Uterus (tissue), 4 donors: Measurements from ENCODE around the gene LRP1B. TPM values are rescaled to one million over a fixed set of nuclear protein-coding genes. Genes with fewer than 3 reads are reported as not detected.

Source experiments
- DNase-seq, 2 donors: peaks; one replicate each; pipeline ENCODE4 v3.0.0-alpha.2; 2019 to 2020
- H3K27ac ChIP-seq, 2 donors: fragments of 200-600 bp; sonication (generic); 1 replicate in 1 of 2; 2 replicates in 1 of 2; pipeline ENCODE4 v1.5.1; 2016 to 2018
- H3K27me3 ChIP-seq, 2 donors: fragments of 200-600 bp; sonication (generic); one replicate each; pipeline ENCODE4 v1.5.1; 2018 to 2019; ENCODE audit warnings: control low read depth in 1 of 2
- H3K36me3 ChIP-seq, 2 donors: fragments of 200-600 bp; sonication (generic); one replicate each; pipeline ENCODE4 v1.5.1; 2019; ENCODE audit warnings: control low read depth in 1 of 2
- H3K4me1 ChIP-seq, 2 donors: fragments of 200-600 bp; sonication (generic); one replicate each; pipeline ENCODE4 v1.5.1; 2018 to 2019; ENCODE audit warnings: control low read depth in 1 of 2
- H3K4me3 ChIP-seq, 2 donors: fragments of 200-600 bp; sonication (generic); 1 replicate in 1 of 2; 2 replicates in 1 of 2; pipeline ENCODE4 v1.5.1; 2018 to 2019; ENCODE audit warnings: mild to moderate bottlenecking in 1 of 2
- H3K9me3 ChIP-seq, 2 donors: fragments of 200-600 bp; sonication (generic); one replicate each; pipeline ENCODE4 v1.5.1; 2019; ENCODE audit warnings: control low read depth in 1 of 2
- CTCF ChIP-seq, 4 experiments: fragments of 200-600 bp in 2 of 4; fragments of 450-650 bp in 2 of 4; sonication (generic) in 2 of 4; IDR thresholded peaks; one replicate each; pipeline ENCODE4 v1.5.1; 2016 to 2019; ENCODE audit warnings: antibody characterized with exemption in 4 of 4, mild to moderate bottlenecking in 2 of 4, moderate library complexity in 1 of 4
- POLR2A ChIP-seq, 2 donors: fragments of 450-650 bp; IDR thresholded peaks; one replicate each; pipeline ENCODE4 v1.6.1; 2016; ENCODE audit warnings: antibody characterized with exemption in 2 of 2, mild to moderate bottlenecking in 1 of 2, moderate library complexity in 1 of 2
- intact Hi-C: fragments of 100-400 bp; cut with DNase I; formaldehyde crosslinking; loops from one replicate; pipeline ENCODE4 v1.15.1; 2023; ENCODE audit warnings: low total_unique reads
- total RNA-seq, 4 donors: library from RNA; depleted of rRNA in 3 of 4; stranded (reverse); fragments of >200 nt in 3 of 4; gene quantifications; one replicate each; pipeline versions ENCODE4 v1.1.0 to v1.2.4, GENCODE V29; 2014 to 2023
- donor health status: DM: yes; HTN: yes; CAD: no.

The LRP1B gene
- total RNA-seq, 4 donors from 2014 or later: 0.29 to 7.3 (median 0.79) TPM; not detected in 1

- intact Hi-C loops: no loop called here
- no peak overlapping the region for H3K27ac ChIP-seq
- no peak for DNase-seq
- H3K9me3 ChIP-seq: no peaks in the 10 kb centered on the region
- H3K4me1 ChIP-seq: no peaks in the 10 kb centered on the region
- H3K27me3 ChIP-seq: no peaks in the 10 kb centered on the region
- H3K36me3 ChIP-seq: no peaks in the 10 kb centered on the region
- TF ChIP-seq POLR2A (IDR thresholded peaks at IDR 0.05): no peak
- TF ChIP-seq CTCF (IDR thresholded peaks at IDR 0.05): no peak
- H3K4me3 ChIP-seq: no peak overlapping the region
Measured at GRCh38 chr2:140473851-140474250, 1657.0 kb downstream of the LRP1B start.

- no peaks in the 10 kb centered on the region for H3K9me3 ChIP-seq
- intact Hi-C loops: no loop called here
- no peak for DNase-seq
- H3K4me3 ChIP-seq: no peak overlapping the region
- no peaks in the 10 kb centered on the region for H3K4me1 ChIP-seq
- TF ChIP-seq POLR2A (IDR thresholded peaks at IDR 0.05): no peak
- no peak for TF ChIP-seq CTCF (IDR thresholded peaks at IDR 0.05)
- H3K27me3 ChIP-seq: no peaks in the 10 kb centered on the region
- no peak overlapping the region for H3K27ac ChIP-seq
- no peaks in the 10 kb centered on the region for H3K36me3 ChIP-seq
Measured at GRCh38 chr2:140472676-140473075, 1658.1 kb downstream of the LRP1B start.

GRCh38 chr2:140465301-140465700 lies 1665.5 kb downstream of the LRP1B start:
- H3K9me3 ChIP-seq: no peaks in the 10 kb centered on the region
- H3K27me3 ChIP-seq: no peaks in the 10 kb centered on the region
- DNase-seq: no peak
- TF ChIP-seq POLR2A (IDR thresholded peaks at IDR 0.05) (no peak), CTCF (IDR thresholded peaks at IDR 0.05) (no peak)
- H3K4me1 ChIP-seq: no peaks in the 10 kb centered on the region
- H3K36me3 ChIP-seq: no peaks in the 10 kb centered on the region
- H3K4me3 ChIP-seq: no peak overlapping the region
- intact Hi-C loops: no loop called here
- H3K27ac ChIP-seq: no peak overlapping the region

GRCh38 chr2:140462990-140463389 lies 1667.8 kb downstream of the LRP1B start:
- Histone ChIP-seq H3K27me3 (no peaks in the 10 kb centered on the region), H3K4me3 (no peak overlapping the region), H3K27ac (no peak overlapping the region), H3K4me1 (no peaks in the 10 kb centered on the region), H3K36me3 (no peaks in the 10 kb centered on the region), H3K9me3 (no peaks in the 10 kb centered on the region)
- no peak for DNase-seq
- TF ChIP-seq POLR2A (IDR thresholded peaks at IDR 0.05) (no peak), CTCF (IDR thresholded peaks at IDR 0.05) (no peak)
- intact Hi-C loops: no loop called here

- no peak for DNase-seq
- H3K27me3 ChIP-seq: no peaks in the 10 kb centered on the region
- H3K4me3 ChIP-seq: no peak overlapping the region
- H3K4me1 ChIP-seq: no peaks in the 10 kb centered on the region
- H3K9me3 ChIP-seq: no peaks in the 10 kb centered on the region
- H3K27ac ChIP-seq: no peak overlapping the region
- no peaks in the 10 kb centered on the region for H3K36me3 ChIP-seq
- TF ChIP-seq POLR2A (IDR thresholded peaks at IDR 0.05) (no peak), CTCF (IDR thresholded peaks at IDR 0.05) (no peak)
- intact Hi-C loops: no loop called here
Measured at GRCh38 chr2:140457483-140457882, 1673.3 kb downstream of the LRP1B start.
